AG09319 (cell line): Measurements from ENCODE around the gene OTUD5.
A peak's percentile ranks its signal among the peaks of the same experiment; 100 is the strongest.

ENCODE experiments used
- DNase-seq: peaks from one replicate; pipeline ENCODE4 v3.0.0-alpha.2; 2010; ENCODE audit warnings: low read depth; ENCODE audit errors: extremely low read depth
- CTCF ChIP-seq: IDR thresholded peaks from 2 replicates; pipeline ENCODE4 v1.5.1; 2011; ENCODE audit warnings: low read depth, mild to moderate bottlenecking, inconsistent platforms, low read length, moderate library complexity

The OTUD5 gene

GRCh38 chrX:48972220-48973164 lies 15.1 kb upstream of the OTUD5 start:
- peak; percentile 59 for TF ChIP-seq CTCF
- no peak for DNase-seq

- no peak for DNase-seq
- TF ChIP-seq CTCF, result no peak
These were observed 14.1 kb upstream of the OTUD5 start, which contains the start of gene KCND1 for GRCh38 chrX:48971249-48972219. TSS of gene KCND1 (minus strand) at chrX:48971844. CDS start at chrX:48970271, 1,573 bp downstream.

- DNase-seq, result no peak
- no peak for TF ChIP-seq CTCF
These were observed 12.1 kb upstream of the OTUD5 start for GRCh38 chrX:48969471-48969870.

GRCh38 chrX:48968377-48968776 lies 11.0 kb upstream of the OTUD5 start:
- no peak for DNase-seq
- no peak for TF ChIP-seq CTCF

GRCh38 chrX:48966796-48967579 lies 9.6 kb upstream of the OTUD5 start:
- TF ChIP-seq CTCF, result no peak
- no peak for DNase-seq

GRCh38 chrX:48965959-48966358 lies 8.6 kb upstream of the OTUD5 start:
- no peak for DNase-seq
- TF ChIP-seq CTCF, result no peak
